RPMI7951 (cell line): ENCODE data around the gene ARHGAP25. TPM values are rescaled to one million over a fixed set of nuclear protein-coding genes. Genes with fewer than 3 reads are reported as not detected.

Experiments used
- DNase-seq: peaks from one replicate; pipeline ENCODE4 v3.0.0-alpha.2; 2012; ENCODE audit warnings: low read depth
- total RNA-seq: library from RNA; depleted of rRNA; stranded (reverse); fragments of >200 nt; shearing (Covaris generic); gene quantifications from 2 replicates; pipeline ENCODE4 v1.2.3, GENCODE V29; 2014

The ARHGAP25 gene
- total RNA-seq, 1 experiment from 2014 or later: 0.12 TPM

- DNase-seq: no peak
Measured at GRCh38 chr2:68829749-68830148, 95.1 kb downstream of the ARHGAP25 start.

GRCh38 chr2:68831686-68832232 lies 97.1 kb downstream of the ARHGAP25 start:
- peak; percentile 81 for DNase-seq

- peak; percentile 86 for DNase-seq
Measured at GRCh38 chr2:68832233-68832869, 97.7 kb downstream of the ARHGAP25 start.

- no peak for DNase-seq
Measured at GRCh38 chr2:68833162-68833561, 98.6 kb downstream of the ARHGAP25 start.

- no peak for DNase-seq
Measured at GRCh38 chr2:68834737-68835376, 100.2 kb downstream of the ARHGAP25 start.

- no peak for DNase-seq
Measured at GRCh38 chr2:68835621-68836020, 101.0 kb downstream of the ARHGAP25 start.

- DNase-seq: peak; percentile 60
Measured at GRCh38 chr2:68837164-68837860, 102.7 kb downstream of the ARHGAP25 start.

GRCh38 chr2:68837861-68838341 lies 103.3 kb downstream of the ARHGAP25 start:
- peak; percentile 45 for DNase-seq

GRCh38 chr2:68838641-68839040 lies 104.0 kb downstream of the ARHGAP25 start:
- no peak for DNase-seq

- DNase-seq: peak; percentile 18
Measured at GRCh38 chr2:68839260-68839833, 104.7 kb downstream of the ARHGAP25 start.

GRCh38 chr2:68845043-68845442 lies 110.4 kb downstream of the ARHGAP25 start:
- no peak for DNase-seq

- DNase-seq: no peak
Measured at GRCh38 chr2:68846091-68846490, 111.5 kb downstream of the ARHGAP25 start.

GRCh38 chr2:68847751-68848150 lies 113.1 kb downstream of the ARHGAP25 start:
- no peak for DNase-seq

- peak; percentile 68 for DNase-seq
Measured at GRCh38 chr2:68849579-68850030, 115.0 kb downstream of the ARHGAP25 start.

- no peak for DNase-seq
Measured at GRCh38 chr2:68850524-68850923, 115.9 kb downstream of the ARHGAP25 start.

GRCh38 chr2:68853035-68853434 lies 118.4 kb downstream of the ARHGAP25 start:
- peak; percentile 66 for DNase-seq

- DNase-seq: no peak
Measured at GRCh38 chr2:68853915-68854314, 119.3 kb downstream of the ARHGAP25 start.

- no peak for DNase-seq
Measured at GRCh38 chr2:68854476-68854875, 119.9 kb downstream of the ARHGAP25 start.

- no peak for DNase-seq
Measured at GRCh38 chr2:68855550-68855949, 120.9 kb downstream of the ARHGAP25 start.

GRCh38 chr2:68857202-68857845 lies 122.7 kb downstream of the ARHGAP25 start:
- DNase-seq: no peak

GRCh38 chr2:68857855-68858456 lies 123.3 kb downstream of the ARHGAP25 start:
- DNase-seq: peak; percentile 19
